Liver (tissue), 10 donors: ENCODE results near the gene GLRX5. TPM values are rescaled to one million over a fixed set of nuclear protein-coding genes. Genes with fewer than 3 reads are reported as not detected.
"Not testable (repeated sequence)": the region's sequence is repeated elsewhere in the genome, so short reads cannot be mapped to it uniquely, and the experiment has no call there.

Source experiments
- DNase-seq: peaks from one replicate; pipeline ENCODE4 v3.0.0-alpha.2; 2017; ENCODE audit warnings: low spot score
- H3K27ac ChIP-seq, 2 donors: one replicate each; pipeline ENCODE4 v1.7.0; 2013; ENCODE audit warnings: inconsistent platforms in 2 of 2, low read length in 2 of 2, control low read depth in 1 of 2, low read depth in 1 of 2, mild to moderate bottlenecking in 1 of 2
- H3K27me3 ChIP-seq, 4 donors: one replicate each; pipeline versions ENCODE4 v1.6.1 to v1.7.0; 2013; ENCODE audit warnings: low read length in 3 of 4, inconsistent platforms in 1 of 4, mild to moderate bottlenecking in 1 of 4, moderate library complexity in 1 of 4; ENCODE audit not compliant: control insufficient read depth in 4 of 4, insufficient read depth in 4 of 4
- H3K36me3 ChIP-seq, 4 donors: one replicate each; pipeline versions ENCODE4 v1.6.1 to v1.7.0; 2013; ENCODE audit warnings: low read length in 3 of 4, mild to moderate bottlenecking in 3 of 4, low read depth in 1 of 4, moderate library complexity in 1 of 4; ENCODE audit not compliant: control insufficient read depth in 4 of 4, insufficient read depth in 3 of 4
- H3K4me1 ChIP-seq, 4 donors: one replicate each; pipeline versions ENCODE4 v1.6.1 to v1.7.0; 2013; ENCODE audit warnings: low read length in 3 of 4, mild to moderate bottlenecking in 3 of 4, moderate library complexity in 1 of 4; ENCODE audit not compliant: control insufficient read depth in 4 of 4, insufficient read depth in 4 of 4
- H3K4me3 ChIP-seq, 3 donors: one replicate each; pipeline versions ENCODE4 v1.6.1 to v1.7.0; 2013; ENCODE audit warnings: low read length in 3 of 3, control low read depth in 1 of 3, low read depth in 1 of 3, mild to moderate bottlenecking in 1 of 3
- H3K9ac ChIP-seq, 2 donors: one replicate each; pipeline ENCODE4 v1.7.0; 2013; ENCODE audit warnings: low read length in 2 of 2, mild to moderate bottlenecking in 2 of 2, moderate library complexity in 2 of 2, control low read depth in 1 of 2, low read depth in 1 of 2
- H3K9me3 ChIP-seq, 4 donors: one replicate each; pipeline versions ENCODE4 v1.6.1 to v1.7.0; 2013; ENCODE audit warnings: low read length in 3 of 4; ENCODE audit not compliant: control insufficient read depth in 4 of 4
- ATF3 ChIP-seq: IDR thresholded peaks from 2 replicates; pipeline ENCODE4 v1.6.1; 2016; ENCODE audit warnings: antibody characterized with exemption
- EGR1 ChIP-seq, 2 donors: IDR thresholded peaks; 2 replicates each; pipeline ENCODE4 v1.6.1; 2016 to 2018; ENCODE audit warnings: antibody characterized with exemption in 2 of 2, low read depth in 2 of 2
- FOXA1 ChIP-seq: IDR thresholded peaks from 2 replicates; pipeline ENCODE4 v1.6.1; 2016; ENCODE audit warnings: antibody characterized with exemption
- FOXA2 ChIP-seq: IDR thresholded peaks from 2 replicates; pipeline ENCODE4 v1.6.1; 2016; ENCODE audit warnings: antibody characterized with exemption
- GABPA ChIP-seq, 2 donors: IDR thresholded peaks in 1 of 2; conservative IDR thresholded peaks in 1 of 2; 2 replicates each; pipeline ENCODE4 v1.6.1; 2016; ENCODE audit warnings: antibody characterized with exemption in 2 of 2, mild to moderate bottlenecking in 1 of 2, moderate library complexity in 1 of 2
- HNF4A ChIP-seq, 2 donors: conservative IDR thresholded peaks; 2 replicates each; pipeline ENCODE4 v1.6.1; 2016; ENCODE audit warnings: antibody characterized with exemption in 2 of 2, mild to moderate bottlenecking in 2 of 2
- HNF4G ChIP-seq: IDR thresholded peaks from 2 replicates; pipeline ENCODE4 v1.6.1; 2016; ENCODE audit warnings: antibody characterized with exemption
- JUND ChIP-seq, 2 donors: IDR thresholded peaks; 2 replicates each; pipeline ENCODE4 v1.6.1; 2016; ENCODE audit warnings: antibody characterized with exemption in 2 of 2
- NR2F2 ChIP-seq: IDR thresholded peaks from 2 replicates; pipeline ENCODE4 v1.6.1; 2016; ENCODE audit warnings: antibody characterized with exemption
- RAD21 ChIP-seq, 2 donors: IDR thresholded peaks; 2 replicates each; pipeline ENCODE4 v1.6.1; 2016; ENCODE audit warnings: antibody characterized with exemption in 2 of 2, mild to moderate bottlenecking in 2 of 2
- RXRA ChIP-seq, 2 donors: IDR thresholded peaks; 2 replicates each; pipeline ENCODE4 v1.6.1; 2017 to 2018; ENCODE audit warnings: antibody characterized with exemption in 2 of 2, mild to moderate bottlenecking in 1 of 2
- SP1 ChIP-seq: IDR thresholded peaks from 2 replicates; pipeline ENCODE4 v1.6.1; 2018; ENCODE audit warnings: antibody characterized with exemption, mild to moderate bottlenecking
- TAF1 ChIP-seq: conservative IDR thresholded peaks from 2 replicates; pipeline ENCODE4 v1.6.1; 2016; ENCODE audit warnings: antibody characterized with exemption, mild to moderate bottlenecking
- YY1 ChIP-seq: IDR thresholded peaks from 2 replicates; pipeline ENCODE4 v1.6.1; 2016; ENCODE audit warnings: antibody characterized with exemption, mild to moderate bottlenecking
- WGBS: extraction: QIAGEN DNeasy Blood & Tissue Kit; methylation state at CpG from one replicate; pipeline ENCODE4 v1.1.7; 2013; 5-methylcytosine and 5-hydroxymethylcytosine counted together
- polyA plus RNA-seq, 2 donors: library from polyadenylated mRNA; stranded (reverse) in 1 of 2; unstranded in 1 of 2; fragments of 200-250 nt in 1 of 2; fragments of >200 nt in 1 of 2; fragmentation: Nextera tagmentation in 1 of 2; extraction: Ambion mirVana in 1 of 2; gene quantifications; one replicate each; pipeline versions ENCODE4 v1.2.1 to v1.2.3, GENCODE V29; 2013 to 2015
- small RNA-seq: library from RNA; depleted of rRNA; stranded (forward); fragments of <200 nt; gene quantifications from one replicate; pipeline ENCODE3, GENCODE V24; 2014
- total RNA-seq, 2 donors: library from RNA; depleted of rRNA; stranded (reverse); fragments of >200 nt; gene quantifications; one replicate each; pipeline ENCODE4 v1.2.3, GENCODE V29; 2014
- TF ChIP-seq, protein P1 (sequence below): IDR thresholded peaks from 2 replicates; pipeline ENCODE4 v1.6.1; 2016; ENCODE audit warnings: antibody characterized with exemption
- TF ChIP-seq, protein P2 (sequence below): fragments of 150-350 bp; IDR thresholded peaks from 2 replicates; pipeline ENCODE4 v1.5.1; 2017; ENCODE audit warnings: improper control_type of control experiment, low read depth, low read length; ENCODE audit not compliant: missing input control
- TF ChIP-seq, protein P3 (sequence below): IDR thresholded peaks from 2 replicates; pipeline ENCODE4 v1.6.1; 2016; ENCODE audit warnings: antibody characterized with exemption
- donor health status: healthy.
- donor health status: healthy.
- donor health status: healthy.
- donor health status: healthy.
- donor health status: healthy.

The GLRX5 gene
- total and polyA plus RNA-seq, 4 donors, result 28.4 to 172 (median 39.7) TPM

DNA sequence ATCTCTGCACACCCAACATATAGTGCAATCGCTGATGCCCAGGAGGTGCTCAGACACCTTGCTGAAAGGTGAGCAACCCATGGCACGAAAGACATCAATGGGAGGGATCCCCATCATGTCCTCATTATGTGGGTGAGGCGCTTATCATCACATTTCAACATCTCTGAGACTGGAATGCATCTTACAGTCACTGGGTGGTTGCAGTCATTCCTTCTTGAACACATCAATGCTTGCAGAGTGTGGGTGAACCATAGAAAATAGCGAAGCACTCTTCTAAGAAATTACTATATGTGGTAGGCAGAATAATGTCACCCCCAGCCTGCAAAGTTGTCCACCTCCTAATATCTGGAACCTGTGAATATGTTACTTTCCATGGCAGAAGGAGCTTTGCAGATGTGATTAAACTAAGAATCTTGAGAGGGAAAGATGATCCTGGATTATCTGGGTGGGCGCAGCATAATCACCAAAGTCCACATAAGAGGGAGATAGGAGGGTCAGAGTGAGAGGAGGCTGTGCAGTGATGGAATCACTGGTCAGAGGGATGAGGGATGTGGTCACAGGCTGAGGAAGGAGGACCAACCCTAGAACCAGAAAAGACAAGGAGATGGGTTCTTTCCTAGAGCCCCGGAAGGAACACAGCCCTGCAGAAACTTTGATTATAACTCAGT is 51.2 kb downstream of the GLRX5 start:
- no peaks in the 10 kb centered on the region for H3K27me3 ChIP-seq
- no peak for DNase-seq
- H3K9ac ChIP-seq, result no peak overlapping the region
- TF ChIP-seq FOXA2 (no peak), HNF4A (conservative IDR thresholded peaks at IDR 0.05) (no peak), NR2F2 (no peak), TAF1 (no peak), RXRA (IDR thresholded peaks at IDR 0.05) (no peak), JUND (IDR thresholded peaks at IDR 0.05) (no peak), GABPA (IDR thresholded peaks at IDR 0.05 in 1 of 2, conservative IDR thresholded peaks at IDR 0.05 in 1 of 2) (no peak), HNF4G (no peak), ATF3 (no peak), FOXA1 (no peak), YY1 (no peak), EGR1 (IDR thresholded peaks at IDR 0.05; ENCODE audit: low read depth in 2 of 2) (no peak), RAD21 (IDR thresholded peaks at IDR 0.05) (no peak), SP1 (no peak)
- TF ChIP-seq, protein P1, sequence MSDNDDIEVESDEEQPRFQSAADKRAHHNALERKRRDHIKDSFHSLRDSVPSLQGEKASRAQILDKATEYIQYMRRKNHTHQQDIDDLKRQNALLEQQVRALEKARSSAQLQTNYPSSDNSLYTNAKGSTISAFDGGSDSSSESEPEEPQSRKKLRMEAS, result no peak
- TF ChIP-seq, protein P2, sequence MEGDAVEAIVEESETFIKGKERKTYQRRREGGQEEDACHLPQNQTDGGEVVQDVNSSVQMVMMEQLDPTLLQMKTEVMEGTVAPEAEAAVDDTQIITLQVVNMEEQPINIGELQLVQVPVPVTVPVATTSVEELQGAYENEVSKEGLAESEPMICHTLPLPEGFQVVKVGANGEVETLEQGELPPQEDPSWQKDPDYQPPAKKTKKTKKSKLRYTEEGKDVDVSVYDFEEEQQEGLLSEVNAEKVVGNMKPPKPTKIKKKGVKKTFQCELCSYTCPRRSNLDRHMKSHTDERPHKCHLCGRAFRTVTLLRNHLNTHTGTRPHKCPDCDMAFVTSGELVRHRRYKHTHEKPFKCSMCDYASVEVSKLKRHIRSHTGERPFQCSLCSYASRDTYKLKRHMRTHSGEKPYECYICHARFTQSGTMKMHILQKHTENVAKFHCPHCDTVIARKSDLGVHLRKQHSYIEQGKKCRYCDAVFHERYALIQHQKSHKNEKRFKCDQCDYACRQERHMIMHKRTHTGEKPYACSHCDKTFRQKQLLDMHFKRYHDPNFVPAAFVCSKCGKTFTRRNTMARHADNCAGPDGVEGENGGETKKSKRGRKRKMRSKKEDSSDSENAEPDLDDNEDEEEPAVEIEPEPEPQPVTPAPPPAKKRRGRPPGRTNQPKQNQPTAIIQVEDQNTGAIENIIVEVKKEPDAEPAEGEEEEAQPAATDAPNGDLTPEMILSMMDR, result no peak
- TF ChIP-seq, protein P3, sequence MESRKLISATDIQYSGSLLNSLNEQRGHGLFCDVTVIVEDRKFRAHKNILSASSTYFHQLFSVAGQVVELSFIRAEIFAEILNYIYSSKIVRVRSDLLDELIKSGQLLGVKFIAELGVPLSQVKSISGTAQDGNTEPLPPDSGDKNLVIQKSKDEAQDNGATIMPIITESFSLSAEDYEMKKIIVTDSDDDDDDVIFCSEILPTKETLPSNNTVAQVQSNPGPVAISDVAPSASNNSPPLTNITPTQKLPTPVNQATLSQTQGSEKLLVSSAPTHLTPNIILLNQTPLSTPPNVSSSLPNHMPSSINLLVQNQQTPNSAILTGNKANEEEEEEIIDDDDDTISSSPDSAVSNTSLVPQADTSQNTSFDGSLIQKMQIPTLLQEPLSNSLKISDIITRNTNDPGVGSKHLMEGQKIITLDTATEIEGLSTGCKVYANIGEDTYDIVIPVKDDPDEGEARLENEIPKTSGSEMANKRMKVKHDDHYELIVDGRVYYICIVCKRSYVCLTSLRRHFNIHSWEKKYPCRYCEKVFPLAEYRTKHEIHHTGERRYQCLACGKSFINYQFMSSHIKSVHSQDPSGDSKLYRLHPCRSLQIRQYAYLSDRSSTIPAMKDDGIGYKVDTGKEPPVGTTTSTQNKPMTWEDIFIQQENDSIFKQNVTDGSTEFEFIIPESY, result no peak
- H3K9me3 ChIP-seq, result no peaks in the 10 kb centered on the region
- no peak overlapping the region for H3K4me3 ChIP-seq
- no peaks in the 10 kb centered on the region for H3K4me1 ChIP-seq
- WGBS, result 71% methylated on average over 6 of the region's 6 CpGs
- no peak overlapping the region for H3K27ac ChIP-seq
- no peaks in the 10 kb centered on the region for H3K36me3 ChIP-seq

DNA sequence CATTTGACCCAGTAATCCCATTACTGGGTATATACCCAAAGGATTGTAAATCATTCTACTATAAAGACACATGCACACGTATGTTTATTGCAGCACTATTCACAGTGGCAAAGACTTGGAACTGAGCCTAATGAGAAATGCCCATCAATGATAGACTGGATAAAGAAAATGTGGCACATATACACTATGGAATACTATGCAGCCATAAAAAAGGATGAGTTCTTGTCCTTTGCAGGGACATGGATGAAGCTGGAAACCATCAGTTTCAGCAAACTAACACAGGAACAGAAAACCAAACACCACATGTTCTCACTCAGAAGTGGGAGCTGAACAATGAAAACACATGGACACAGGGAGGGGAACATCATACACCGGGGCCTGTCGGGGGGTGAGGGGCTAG is 56.3 kb downstream of the GLRX5 start:
- not testable (repeated sequence) for H3K4me1 ChIP-seq, H3K9ac ChIP-seq, DNase-seq, H3K9me3 ChIP-seq, H3K4me3 ChIP-seq, H3K27me3 ChIP-seq, H3K27ac ChIP-seq, H3K36me3 ChIP-seq
- WGBS, result 89% methylated on average over 3 of the region's 3 CpGs

Small RNAs within 50 kb of the gene (small RNA-seq; reads per million reads assigned to genes)
- gene SCARNA13, result 3.9 reads per million, percentile 91 among the genes with 10 or more reads in this experiment

Other genes starting within 250 kb of the GLRX5 start
- 10 to 100 TPM in 1 of 2 donors, 1 to 10 TPM in 1; 6.0 to 40.1 TPM for gene CLMN, start 215.1 kb upstream of the GLRX5 start, total RNA-seq
- 10 to 100 TPM in 1 of 2 donors, 1 to 10 TPM in 1; 8.2 to 41.1 TPM for gene CLMN, start 215.1 kb upstream of the GLRX5 start, polyA plus RNA-seq
- gene SYNE3, start 18.4 kb upstream of the GLRX5 start, total RNA-seq, result 1 to 10 TPM; 8.3 to 9.0 TPM
- gene SYNE3, start 18.4 kb upstream of the GLRX5 start, polyA plus RNA-seq, result 1 to 10 TPM in 1 of 2 donors, under 1 TPM in 1; 0.47 to 1.1 TPM
- under 1 TPM in 1 of 2 donors, not detected in 1; 0.19 TPM for gene TCL1B, start 151.4 kb downstream of the GLRX5 start, total RNA-seq
- gene TCL1B, start 151.4 kb downstream of the GLRX5 start, polyA plus RNA-seq, result not detected
- 10 to 100 TPM in 1 of 2 donors, under 1 TPM in 1; 0.17 to 17.2 TPM for gene TCL1A, start 179.1 kb downstream of the GLRX5 start, total RNA-seq
- 1 to 10 TPM in 1 of 2 donors, under 1 TPM in 1; 0.14 to 1.2 TPM for gene TCL1A, start 179.1 kb downstream of the GLRX5 start, polyA plus RNA-seq